Osteocyte (in vitro differentiated cells): Measurements from ENCODE around the gene SLK. TPM values are rescaled to one million over a fixed set of nuclear protein-coding genes. Genes with fewer than 3 reads are reported as not detected.

Experiments used
- DNase-seq: peaks from one replicate; pipeline ENCODE4 v3.0.0; 2021; ENCODE audit warnings: mixed read lengths; ENCODE audit not compliant: unreplicated experiment; ENCODE audit errors: extremely low spot score
- H3K27ac Mint-ChIP-seq: one replicate; pipeline ENCODE4 v1.8.0; 2021; ENCODE audit warnings: mild to moderate bottlenecking, mixed read lengths; ENCODE audit not compliant: unreplicated experiment
- H3K27me3 Mint-ChIP-seq: one replicate; pipeline ENCODE4 v1.8.0; 2021; ENCODE audit warnings: mixed read lengths; ENCODE audit not compliant: unreplicated experiment
- H3K36me3 Mint-ChIP-seq: one replicate; pipeline ENCODE4 v1.8.0; 2021; ENCODE audit warnings: mixed read lengths; ENCODE audit not compliant: unreplicated experiment
- H3K4me1 Mint-ChIP-seq: one replicate; pipeline ENCODE4 v1.8.0; 2021; ENCODE audit warnings: mixed read lengths; ENCODE audit not compliant: unreplicated experiment
- H3K4me3 Mint-ChIP-seq: one replicate; pipeline ENCODE4 v1.8.0; 2021; ENCODE audit warnings: mild to moderate bottlenecking, moderate library complexity, mixed read lengths; ENCODE audit not compliant: unreplicated experiment
- H3K9me3 Mint-ChIP-seq: one replicate; pipeline ENCODE4 v1.8.0; 2021; ENCODE audit warnings: mixed read lengths; ENCODE audit not compliant: unreplicated experiment
- total RNA-seq: library from RNA; stranded (reverse); gene quantifications from 2 replicates; pipeline ENCODE4 v1.2.1, GENCODE V29; 2021
- TF ChIP-seq, protein P1 (sequence below): fragments of 200-600 bp; sonication (generic); IDR thresholded peaks from 2 replicates; pipeline ENCODE4 v1.5.0; 2021; ENCODE audit warnings: antibody characterized with exemption, mild to moderate bottlenecking, moderate library complexity

SLK gene
- total RNA-seq, 1 donor from 2014 or later, result 41.3 TPM

GRCh38 chr10:103960103-103960502 lies 6.8 kb upstream of the SLK start:
- no peak overlapping the region for H3K27ac Mint-ChIP-seq
- no peaks in the 10 kb centered on the region for H3K4me1 Mint-ChIP-seq
- no peak overlapping the region for H3K4me3 Mint-ChIP-seq
- TF ChIP-seq, protein P1, sequence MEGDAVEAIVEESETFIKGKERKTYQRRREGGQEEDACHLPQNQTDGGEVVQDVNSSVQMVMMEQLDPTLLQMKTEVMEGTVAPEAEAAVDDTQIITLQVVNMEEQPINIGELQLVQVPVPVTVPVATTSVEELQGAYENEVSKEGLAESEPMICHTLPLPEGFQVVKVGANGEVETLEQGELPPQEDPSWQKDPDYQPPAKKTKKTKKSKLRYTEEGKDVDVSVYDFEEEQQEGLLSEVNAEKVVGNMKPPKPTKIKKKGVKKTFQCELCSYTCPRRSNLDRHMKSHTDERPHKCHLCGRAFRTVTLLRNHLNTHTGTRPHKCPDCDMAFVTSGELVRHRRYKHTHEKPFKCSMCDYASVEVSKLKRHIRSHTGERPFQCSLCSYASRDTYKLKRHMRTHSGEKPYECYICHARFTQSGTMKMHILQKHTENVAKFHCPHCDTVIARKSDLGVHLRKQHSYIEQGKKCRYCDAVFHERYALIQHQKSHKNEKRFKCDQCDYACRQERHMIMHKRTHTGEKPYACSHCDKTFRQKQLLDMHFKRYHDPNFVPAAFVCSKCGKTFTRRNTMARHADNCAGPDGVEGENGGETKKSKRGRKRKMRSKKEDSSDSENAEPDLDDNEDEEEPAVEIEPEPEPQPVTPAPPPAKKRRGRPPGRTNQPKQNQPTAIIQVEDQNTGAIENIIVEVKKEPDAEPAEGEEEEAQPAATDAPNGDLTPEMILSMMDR, result no peak
- H3K27me3 Mint-ChIP-seq, result peaks cover 21% of the 10 kb centered on the region
- DNase-seq, result no peak
- no peaks in the 10 kb centered on the region for H3K36me3 Mint-ChIP-seq
- H3K9me3 Mint-ChIP-seq, result no peaks in the 10 kb centered on the region

DNA sequence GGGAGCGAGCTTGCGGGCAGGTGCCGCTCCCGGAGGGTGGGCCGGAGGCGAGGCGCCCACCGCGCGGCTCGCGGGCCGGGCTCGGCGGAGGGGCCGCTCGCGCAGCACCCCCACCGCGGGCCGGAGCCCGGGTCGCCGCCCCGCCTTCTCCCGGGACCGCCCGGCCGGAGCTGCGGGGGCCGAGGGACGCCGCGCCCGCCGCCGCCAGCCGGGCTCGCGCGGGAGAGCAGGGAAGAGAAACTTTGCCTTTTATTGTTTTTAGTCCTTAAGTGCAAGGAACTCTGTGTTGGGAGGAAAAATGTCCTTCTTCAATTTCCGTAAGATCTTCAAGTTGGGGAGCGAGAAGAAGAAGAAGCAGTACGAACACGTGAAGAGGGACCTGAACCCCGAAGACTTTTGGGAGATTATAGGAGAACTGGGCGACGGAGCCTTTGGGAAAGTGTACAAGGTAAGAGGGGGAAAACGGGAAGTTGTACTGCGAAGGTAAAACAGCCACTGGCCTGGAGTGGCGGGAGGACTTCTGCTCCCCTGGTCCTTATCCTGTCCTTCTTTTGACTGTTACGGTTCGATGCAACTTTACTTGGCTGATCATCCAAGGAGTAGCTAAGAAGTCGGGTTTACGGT lies 620 bp downstream of the SLK start:
- Mint-ChIP-seq H3K9me3 (no peaks in the 10 kb centered on the region), H3K27ac (peak overlapping the region; percentile 88), H3K4me3 (peak overlapping the region; percentile 94), H3K36me3 (peaks cover under 1% of the 10 kb centered on the region), H3K4me1 (peaks cover 48% of the 10 kb centered on the region), H3K27me3 (no peaks in the 10 kb centered on the region)
- no peak for DNase-seq
- TF ChIP-seq, protein P1, result no peak

DNA sequence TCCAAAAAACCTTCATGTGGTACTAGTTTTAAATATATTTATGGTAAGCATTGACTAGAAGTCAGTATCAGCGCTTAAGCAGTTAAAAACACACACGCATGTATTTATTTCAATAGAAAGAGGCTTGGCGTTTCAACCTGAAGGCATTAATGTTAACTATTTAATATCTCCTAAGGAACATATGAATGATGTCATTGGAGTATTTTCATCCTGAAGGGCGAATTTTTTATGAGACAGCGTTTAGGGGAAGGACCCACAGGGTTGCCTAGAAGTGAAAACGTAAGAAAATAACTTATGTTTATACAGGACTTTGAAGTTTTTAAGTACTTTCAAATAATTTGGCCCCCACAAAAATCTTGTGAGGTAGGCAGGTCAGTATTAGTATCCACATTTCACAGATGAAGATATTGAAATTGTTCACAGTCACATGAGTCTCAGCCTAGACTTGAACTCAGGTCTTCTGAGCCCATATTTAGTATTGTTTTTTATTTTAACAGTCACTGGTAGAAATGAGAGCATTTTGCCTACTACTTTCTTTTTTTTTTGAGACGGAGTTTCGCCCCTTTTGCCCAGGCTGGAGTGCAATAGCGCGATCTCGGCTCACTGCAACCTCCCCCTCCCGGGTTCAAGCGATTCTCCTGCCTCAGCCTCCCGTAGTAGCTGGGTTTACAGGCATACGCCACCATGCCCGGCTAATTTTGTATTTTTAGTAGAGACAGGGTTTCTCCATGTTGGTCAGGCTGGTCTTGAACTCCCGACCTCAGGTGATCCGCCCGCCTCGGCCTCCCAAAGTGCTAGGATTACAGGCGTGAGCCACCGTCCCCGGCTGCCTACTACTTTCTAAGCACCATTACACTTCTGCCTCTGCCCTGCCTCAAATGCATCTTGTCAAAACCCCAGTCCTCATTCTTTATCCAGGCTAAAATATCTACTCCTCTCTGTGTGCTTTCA lies 1.8 kb downstream of the SLK start:
- no peaks in the 10 kb centered on the region for H3K9me3 Mint-ChIP-seq
- peaks cover 4% of the 10 kb centered on the region for H3K36me3 Mint-ChIP-seq
- H3K4me1 Mint-ChIP-seq, result peaks cover 56% of the 10 kb centered on the region
- TF ChIP-seq, protein P1, result no peak
- DNase-seq, result no peak
- peak overlapping the region; percentile 32 for H3K27ac Mint-ChIP-seq
- no peaks in the 10 kb centered on the region for H3K27me3 Mint-ChIP-seq
- peak overlapping the region; percentile 94 for H3K4me3 Mint-ChIP-seq

GRCh38 chr10:103969436-103969835 lies 2.5 kb downstream of the SLK start:
- Mint-ChIP-seq H3K4me1 (peaks cover 56% of the 10 kb centered on the region), H3K9me3 (no peaks in the 10 kb centered on the region), H3K36me3 (peaks cover 4% of the 10 kb centered on the region), H3K4me3 (peak overlapping the region; percentile 94), H3K27me3 (no peaks in the 10 kb centered on the region), H3K27ac (peak overlapping the region; percentile 32)
- TF ChIP-seq, protein P1, result no peak
- DNase-seq, result no peak
